NCI-H2081 (cell line): ENCODE data around the gene OTUB1.
"Not testable (repeated sequence)": the region's sequence is repeated elsewhere in the genome, so short reads cannot be mapped to it uniquely, and the experiment has no call there.

Experiments used
- DNase-seq, 2 experiments: peaks; one replicate each; lab custom pipeline; 2025; lab: John Stamatoyannopoulos, UW

Gene OTUB1, protein sequence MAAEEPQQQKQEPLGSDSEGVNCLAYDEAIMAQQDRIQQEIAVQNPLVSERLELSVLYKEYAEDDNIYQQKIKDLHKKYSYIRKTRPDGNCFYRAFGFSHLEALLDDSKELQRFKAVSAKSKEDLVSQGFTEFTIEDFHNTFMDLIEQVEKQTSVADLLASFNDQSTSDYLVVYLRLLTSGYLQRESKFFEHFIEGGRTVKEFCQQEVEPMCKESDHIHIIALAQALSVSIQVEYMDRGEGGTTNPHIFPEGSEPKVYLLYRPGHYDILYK

DNA sequence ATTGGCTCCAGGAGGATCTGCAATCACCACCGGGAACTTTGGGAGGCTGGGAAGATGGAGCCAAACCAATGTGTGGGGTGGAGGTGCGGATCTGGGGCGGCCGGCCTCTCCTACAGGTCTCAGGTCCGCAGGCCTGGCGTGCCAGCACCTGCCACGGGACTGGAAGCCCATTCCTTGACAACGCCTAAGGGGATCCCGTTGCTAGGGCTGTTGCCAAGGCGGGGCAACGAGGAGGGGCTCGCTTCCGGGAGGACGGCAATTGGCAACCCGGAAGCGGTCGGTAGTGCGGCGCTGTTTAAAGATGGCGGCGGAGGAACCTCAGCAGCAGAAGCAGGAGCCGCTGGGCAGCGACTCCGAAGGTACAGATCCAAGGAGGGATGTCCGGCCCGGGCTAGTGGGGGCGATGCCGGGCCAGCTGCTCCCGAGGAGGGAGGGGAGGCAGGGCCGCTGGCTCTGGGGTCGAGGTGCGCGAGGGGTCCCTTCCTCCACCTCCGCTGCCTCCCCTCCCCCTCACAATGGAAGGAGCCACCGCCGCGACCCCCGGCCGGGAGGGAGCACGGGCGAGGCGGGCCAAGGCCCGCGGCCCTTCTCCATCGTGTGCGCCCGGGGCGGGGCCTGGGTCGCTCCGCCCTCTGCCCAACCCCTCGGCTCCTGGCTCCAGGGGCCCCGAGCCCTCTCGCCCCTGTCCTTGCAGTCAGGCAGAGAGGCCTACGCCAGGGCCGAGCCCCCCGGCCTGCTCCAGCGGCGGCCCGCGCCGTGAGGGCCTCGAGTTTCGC, at the start of gene OTUB1:
TSS of gene OTUB1 (plus strand) at position 283 of the 776 bp plus-strand sequence. CDS start at position 302, 19 bp downstream.
- DNase-seq, result peak; percentile 94 to 96

DNA sequence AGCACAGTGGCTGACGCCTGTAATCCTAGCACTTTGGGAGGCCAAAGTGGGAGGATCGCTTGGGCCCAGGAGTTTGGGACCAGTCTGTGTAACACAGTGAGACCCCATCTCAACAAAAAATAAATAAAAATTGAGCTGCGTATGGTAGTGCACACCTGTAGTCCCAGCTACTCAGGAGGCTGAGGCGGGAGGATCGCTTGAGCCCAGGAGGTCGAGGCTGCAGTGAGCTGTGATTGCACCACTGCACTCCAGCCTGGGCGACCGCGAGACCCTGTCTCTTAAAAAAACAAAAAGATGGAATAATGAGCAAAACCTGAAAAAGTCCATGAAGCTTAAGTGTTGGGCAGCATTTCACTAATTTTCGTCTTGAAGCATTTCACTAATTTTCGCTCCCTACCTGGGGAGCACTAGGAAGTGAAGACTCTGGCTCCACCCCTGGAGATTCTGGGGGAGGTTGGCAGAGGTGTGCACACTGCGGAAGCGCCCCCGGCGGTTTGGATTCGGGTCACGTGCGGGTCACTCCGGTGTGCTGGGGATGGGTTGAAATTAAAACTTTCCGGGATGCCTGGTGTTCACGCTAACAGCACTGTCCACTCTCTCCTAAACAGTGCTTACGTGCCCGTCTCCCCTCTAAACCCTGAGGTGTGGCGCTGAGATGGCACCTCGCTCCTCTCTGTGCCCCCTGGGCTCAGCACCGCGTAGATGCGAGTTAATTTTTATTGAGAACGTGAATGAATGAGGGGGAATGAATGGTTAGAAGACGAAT, 48.3 kb upstream of the OTUB1 start:
- DNase-seq, result peak; percentile 26 to 48

DNA sequence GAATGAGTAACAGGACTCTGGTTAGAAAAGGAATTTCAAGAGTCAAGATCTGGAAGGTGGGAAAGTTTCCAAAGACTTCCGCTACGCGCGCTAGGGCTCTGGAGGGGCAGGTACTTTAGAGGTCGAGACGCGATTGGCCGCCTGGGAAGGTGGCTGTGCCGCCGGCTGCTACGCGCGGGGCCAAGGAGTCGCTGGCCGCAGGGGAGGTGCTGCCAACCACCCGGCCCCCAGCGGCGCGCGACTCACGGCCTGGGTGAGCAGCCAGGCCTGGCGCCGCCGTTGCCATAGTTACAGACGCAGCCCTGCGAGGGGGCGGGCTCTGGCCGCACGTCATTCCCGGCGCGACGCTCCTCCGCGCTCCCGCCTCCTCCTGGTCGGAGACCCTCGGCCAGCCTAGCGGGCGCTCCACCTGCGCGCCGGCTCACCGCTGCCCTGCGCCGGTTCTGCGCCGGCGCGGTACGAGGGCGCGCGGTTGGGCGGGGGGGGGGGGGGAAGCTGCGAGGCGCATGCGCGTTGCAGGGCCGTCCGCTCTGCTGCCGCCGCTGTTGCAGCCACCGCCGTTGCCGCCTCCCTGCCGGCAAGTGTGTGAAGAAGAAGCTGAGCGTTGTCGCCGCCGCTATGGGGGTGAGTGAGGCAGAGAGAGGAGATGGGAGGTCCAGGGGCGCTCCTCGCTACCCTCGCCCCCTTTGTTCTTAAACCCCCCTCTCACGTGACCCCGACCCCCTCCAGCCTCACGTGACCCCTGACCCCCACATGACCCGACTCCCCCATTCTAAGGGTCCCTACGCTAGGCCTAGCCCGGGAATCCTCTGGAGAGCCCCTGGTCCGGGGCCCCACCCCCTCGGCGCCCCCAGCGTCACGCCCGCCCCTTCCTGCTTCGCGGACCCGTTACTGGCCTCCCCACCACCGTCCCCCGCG, 47.5 kb upstream of the OTUB1 start, which contains the start of gene NAA40:
TSS of gene NAA40 (plus strand) at position 524 of the 918 bp plus-strand sequence. CDS start at position 619, 95 bp downstream.
- peak; percentile 95 to 96 for DNase-seq

DNA sequence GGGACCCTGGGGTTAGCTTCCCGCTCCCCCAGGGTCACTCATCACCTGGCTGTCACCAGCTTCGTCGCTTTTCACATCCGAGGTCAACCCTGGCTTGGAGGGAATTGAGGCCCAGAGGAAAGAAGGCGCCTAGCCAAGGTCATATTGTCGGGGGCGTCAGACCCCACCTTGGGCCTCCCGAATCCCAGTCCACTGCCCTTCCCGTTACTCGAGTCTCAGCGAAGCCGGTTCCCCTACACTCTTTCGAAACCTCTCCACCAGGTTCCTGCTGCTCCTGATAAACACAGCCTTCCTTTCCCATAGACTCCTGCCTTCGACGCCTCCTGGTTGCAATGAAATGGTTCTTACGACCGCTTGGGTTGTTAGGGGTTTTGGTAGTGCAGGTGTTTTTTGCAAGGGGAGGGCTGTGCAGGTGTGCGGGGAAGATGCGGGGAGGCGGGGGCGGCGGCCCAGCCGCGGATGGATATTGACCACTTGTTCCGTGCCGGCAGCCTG, 46.8 kb upstream of the OTUB1 start:
- DNase-seq, result peak in 1 of 2 experiments; percentile 26

DNA sequence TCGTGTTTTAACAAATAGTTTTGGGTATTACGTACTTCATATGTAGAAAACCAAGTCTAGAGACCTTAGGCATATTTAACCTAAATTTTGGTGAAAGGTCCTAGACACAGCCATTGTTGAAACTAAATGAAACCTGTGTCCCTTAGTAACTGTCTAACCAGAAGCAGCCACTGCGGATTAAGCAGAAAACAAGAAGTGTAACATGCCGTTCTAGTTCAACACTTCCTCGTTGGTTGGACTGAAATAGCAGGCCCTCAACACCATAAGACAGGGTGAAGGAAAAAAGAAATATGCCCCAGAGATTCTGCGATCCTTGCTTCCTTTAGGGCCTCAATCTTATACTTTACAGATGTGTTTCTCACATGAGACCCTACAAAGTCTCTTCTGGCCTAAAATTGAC, 45.5 kb upstream of the OTUB1 start:
- DNase-seq, result no peak

DNA sequence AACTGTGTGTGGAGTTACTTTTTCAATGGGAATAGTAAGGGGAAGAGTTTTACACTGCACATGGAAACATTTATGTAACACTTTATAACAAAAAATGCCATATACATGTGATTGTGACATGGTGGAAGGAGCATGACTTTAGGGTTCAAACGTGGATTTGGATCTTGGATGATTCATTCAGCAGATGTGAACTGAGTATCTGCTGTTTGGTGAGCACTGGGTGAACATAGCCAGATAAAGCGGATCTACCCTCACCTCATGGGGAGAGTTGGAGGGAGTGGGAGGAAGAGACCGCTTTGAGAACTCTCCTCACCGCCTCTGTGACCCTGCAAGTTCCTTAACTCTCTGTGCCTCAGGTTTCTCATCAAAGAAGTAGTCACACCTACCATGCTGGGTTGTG, 44.3 kb upstream of the OTUB1 start:
- no peak for DNase-seq

DNA sequence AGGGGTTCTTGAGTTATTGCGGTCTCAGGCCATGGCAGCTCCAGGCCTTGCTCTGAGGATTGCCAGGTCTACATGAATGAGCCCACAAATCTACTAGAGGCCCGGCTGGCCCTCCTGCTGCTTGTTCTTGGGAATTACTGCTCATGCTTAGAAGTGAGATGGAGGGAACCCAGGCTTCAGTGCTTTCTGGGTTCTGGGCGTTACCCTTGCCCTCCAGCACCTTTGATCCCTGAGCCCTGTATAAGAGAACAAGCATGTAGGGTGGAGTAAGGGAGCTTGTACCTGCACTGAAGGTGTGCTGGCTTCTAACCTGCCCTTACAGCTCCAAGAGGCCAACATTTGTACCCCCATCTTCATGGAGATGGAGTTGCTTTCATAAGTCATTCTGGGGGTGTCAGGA, 43.4 kb upstream of the OTUB1 start:
- DNase-seq, result no peak

DNA sequence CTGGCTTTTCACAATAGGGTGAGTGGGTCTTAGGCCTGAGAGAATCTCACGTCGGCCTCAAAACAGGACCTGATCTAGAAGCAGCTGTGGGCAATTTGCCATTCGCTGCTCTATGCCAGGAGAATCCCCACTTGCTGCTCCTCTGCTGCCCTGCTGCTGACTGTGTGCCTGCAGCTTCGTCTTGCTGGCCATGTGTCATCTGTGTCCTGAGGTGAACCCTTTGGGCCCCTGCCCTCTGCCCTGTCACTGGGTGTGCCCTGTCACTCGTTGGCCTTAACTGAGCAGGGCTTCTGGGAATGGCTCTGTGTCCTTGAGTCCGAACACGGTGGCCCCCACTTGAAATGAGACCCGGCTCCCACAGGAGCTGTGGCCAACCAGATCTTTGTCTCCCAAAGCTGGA, 41.3 kb upstream of the OTUB1 start:
- no peak for DNase-seq

DNA sequence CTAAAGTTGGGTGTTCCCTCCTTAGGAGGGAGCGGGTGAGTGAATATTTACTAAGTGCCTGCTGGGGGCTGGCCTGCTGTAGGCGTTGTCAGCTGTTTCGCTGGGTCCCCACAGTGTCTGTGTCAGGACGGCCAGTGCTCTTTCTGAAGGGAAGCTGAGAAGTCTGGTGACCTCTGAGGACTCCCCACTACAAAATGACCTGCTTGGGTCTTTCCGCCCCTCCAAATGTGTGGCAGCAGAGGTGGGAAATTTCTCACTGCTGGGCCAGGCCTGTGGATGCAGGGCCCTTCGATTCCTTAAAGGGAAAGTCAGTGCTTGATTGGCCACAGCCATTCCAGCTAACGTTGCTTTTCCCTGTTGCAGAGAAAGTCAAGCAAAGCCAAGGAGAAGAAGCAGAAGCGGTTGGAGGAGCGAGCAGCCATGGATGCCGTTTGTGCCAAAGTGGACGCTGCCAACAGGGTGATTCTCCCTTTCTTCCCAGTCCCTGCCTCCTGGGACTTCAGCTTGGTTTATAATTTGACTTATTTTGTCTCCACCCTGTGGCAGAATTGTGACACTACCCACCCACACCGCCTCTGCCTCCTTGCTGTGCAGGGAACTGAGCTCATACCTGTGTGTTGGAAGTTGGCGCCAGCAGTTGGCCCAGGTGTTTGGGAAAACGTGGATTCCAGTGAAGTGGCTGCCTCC, 40.6 kb upstream of the OTUB1 start:
- DNase-seq, result peak; percentile 52 to 72

DNA sequence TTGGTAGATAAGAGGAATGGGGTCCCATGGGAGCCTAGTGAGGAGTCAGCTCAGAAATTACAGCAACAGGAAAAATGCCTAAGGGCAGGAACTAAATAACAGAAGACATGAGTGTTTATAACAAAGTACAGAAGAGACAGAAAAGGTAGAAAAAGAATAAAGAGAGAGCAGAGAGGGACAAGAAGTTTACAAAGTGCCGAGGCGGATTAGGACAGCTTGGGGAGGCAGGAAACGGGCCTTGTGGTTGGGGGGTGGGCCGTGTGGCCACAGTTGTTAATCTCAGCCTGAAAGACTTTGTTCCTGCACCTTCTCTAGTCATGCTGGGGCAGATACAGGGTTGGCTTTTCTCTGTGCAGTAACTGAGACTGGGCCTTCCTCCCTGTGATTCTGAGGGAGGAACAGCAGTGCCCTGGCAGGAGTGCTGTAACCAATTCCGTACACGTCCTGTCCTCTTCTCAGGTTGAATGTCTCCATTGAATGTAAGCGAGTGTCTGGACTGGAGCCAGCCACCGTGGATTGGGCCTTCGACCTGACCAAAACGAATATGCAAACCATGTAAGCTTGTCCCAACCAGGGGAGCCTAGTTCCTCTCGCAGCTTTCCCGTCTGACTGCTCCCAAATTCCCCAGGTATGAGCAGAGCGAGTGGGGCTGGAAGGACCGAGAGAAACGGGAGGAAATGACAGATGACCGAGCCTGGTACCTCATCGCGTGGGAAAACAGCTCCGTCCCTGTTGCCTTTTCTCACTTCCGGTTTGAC, 34.3 kb upstream of the OTUB1 start:
- DNase-seq, result no peak

DNA sequence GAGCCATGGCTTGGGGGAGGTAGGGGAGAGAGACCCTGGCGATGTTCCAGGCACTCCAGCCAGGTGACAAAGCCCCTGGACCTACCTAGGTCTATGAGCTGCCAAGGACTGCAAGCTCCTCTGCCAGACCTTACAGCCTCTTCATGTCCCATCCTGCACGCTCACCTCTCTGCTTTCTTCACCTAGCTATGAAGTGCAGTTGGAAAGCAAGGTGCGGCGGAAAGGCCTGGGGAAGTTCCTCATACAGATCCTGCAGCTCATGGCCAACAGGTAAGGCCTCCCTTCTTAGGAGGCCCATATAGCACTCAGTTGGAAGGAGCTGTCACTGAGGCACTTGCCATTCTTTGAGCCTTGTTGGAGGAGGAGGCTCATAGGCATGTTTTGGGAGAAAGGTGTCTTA, 33.7 kb upstream of the OTUB1 start:
- DNase-seq, result no peak

DNA sequence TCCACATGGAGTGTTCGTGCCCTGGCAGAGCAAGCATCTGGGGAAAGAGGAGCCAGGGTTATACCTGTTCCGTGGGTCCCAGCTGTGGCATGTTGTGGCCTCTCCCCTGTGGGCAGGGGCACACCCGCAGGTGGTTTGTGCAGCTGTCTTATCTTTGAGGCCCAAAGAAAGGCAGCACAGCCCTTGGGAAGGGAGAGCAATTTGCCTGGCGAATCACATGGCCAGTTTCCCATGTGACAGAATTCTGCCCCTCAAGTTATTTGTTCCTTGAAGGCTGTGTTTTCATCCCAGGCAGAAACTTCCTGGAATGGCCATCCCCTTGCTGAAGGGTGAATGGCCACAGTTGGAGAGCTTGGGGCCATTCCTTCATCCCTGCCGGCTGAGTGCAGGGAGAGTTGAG, 28.2 kb upstream of the OTUB1 start:
- no peak for DNase-seq

DNA sequence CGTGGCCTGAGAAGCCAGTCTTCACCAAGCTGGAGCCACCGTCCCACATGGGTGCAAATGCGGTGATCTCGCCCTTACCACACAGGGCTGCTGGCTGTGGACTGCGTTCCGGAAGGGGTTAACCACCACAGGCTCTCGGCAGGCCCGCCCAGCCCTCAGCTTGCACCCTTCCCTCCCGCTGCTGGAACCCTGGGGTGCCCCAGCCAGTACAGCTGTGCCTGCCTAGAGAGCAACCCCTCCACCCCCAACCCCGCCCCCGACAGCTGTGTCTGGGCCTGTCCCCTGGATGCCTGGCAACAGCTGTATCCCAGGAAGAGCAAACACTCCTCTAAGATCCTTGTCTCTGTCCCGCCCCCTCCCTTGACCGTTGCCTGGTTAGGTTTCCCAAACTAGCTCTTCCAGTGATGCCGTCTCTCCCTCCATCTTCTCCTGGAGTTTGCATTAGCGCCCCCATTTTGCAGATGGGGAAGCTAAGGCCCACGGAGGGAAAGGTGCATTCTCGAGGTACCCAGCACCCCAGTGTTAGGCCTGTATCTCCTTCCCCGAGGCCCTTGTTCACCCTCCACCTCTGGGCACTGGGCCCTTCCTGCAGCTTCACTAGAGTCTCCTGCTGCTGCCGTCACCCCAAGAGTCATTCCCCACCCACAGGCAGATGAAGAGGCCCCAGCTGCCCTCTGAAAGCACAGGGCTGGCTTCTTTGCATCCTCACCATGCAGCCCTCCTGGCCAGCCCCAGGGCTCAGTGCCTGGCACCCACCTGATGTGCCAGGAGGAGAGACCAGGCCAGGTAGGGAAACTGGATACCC, 24.4 kb upstream of the OTUB1 start:
- DNase-seq, result peak in 1 of 2 experiments; percentile 42

DNA sequence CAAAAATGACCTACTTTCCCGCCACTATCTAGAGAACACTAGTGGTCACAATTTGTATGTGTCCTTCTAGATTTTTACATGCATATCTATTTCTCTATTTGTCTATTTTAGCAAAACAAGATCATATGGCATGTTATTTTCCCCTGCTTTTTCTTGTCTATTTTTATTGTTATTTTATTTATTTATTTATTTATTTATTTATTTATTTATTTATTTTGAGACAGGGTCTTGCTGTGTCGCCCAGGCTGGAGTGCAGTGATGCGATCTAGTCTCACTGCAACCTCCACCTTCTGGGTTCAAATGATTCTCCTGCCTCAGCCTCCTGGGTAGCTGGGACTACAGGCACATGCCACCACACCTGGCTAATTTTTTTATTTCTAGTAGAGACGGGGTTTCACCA, 22.3 kb upstream of the OTUB1 start:
- DNase-seq, result not testable (repeated sequence)

DNA sequence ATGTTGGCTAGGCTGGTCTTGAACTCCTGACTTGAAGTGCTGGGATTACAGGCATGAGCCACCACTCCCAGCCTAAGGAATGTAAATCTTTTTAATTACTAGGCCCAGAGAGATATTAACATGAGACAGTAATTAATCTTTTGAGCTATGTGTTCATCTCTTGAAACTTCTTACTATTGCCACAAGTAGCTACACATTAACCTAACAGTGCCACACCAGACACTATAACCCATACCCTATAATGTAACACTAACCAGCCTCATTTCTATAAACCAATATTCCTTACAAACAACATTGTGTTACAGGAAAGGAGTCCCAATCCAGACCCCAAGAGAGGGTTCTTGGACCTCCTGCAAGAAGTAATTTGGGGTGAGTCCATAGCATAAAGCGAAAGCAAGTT, 19.8 kb upstream of the OTUB1 start:
- no peak for DNase-seq

DNA sequence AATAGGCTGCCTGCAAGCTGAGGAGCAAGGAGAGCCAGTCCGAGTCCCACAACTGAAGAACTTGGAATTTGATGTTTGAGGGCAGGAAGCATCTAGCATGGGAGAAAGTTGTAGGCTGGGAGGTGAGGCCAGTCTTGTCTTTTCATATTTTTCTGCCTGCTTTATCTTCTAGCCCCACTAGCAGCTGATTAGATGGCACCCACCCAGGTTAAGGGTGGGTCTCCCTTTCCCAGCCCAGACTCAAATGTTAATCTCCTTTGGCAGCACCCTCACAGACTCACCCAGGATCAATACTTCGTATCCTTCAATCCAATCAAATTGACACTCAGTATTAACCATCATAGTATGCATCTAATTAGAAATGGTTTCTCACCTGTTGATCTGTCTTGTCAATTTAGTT, 16.8 kb upstream of the OTUB1 start:
- no peak for DNase-seq

DNA sequence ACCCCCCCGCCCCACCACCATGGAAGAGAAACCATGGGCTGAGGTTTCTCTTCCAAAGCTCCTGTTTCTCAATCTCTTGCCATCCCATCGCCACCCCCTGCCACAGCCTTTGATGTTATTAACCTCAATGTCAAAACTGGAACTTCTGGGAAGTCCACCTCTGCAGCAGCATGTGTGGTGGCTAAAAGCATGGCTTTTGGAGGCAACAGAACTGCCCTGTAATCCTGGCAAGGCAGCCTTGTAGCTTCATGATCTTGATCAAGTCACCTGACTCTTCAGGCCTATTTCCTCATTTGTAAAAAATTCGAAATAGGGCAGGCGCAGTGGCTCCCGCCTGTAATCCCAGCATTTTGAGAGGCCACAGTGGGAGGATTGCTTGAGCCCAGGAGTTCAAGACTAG, 15.3 kb upstream of the OTUB1 start:
- no peak for DNase-seq

DNA sequence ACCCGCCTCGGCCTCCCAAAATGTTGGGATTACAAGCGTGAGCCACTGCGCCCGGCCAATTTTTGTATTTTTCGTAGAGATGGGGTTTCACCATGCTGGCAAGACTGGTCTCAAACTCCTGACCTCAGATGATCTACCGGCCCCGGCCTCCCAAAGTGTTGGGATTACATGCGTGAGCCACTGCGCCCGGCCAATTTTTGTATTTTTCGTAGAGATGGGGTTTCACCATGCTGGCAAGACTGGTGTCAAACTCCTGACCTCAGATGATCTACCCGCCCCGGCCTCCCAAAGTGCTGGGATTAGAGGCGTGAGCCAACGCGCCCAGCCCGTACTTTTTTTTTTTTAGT, 12.4 kb upstream of the OTUB1 start:
- not testable (repeated sequence) for DNase-seq
